ENCODE data around the gene TMEM245. TPM values are rescaled to one million over a fixed set of nuclear protein-coding genes. Genes with fewer than 3 reads are reported as not detected.

TMEM245 gene
- total and polyA plus RNA-seq, 5 donors: 25.6 to 136 (median 93.1) TPM

DNA sequence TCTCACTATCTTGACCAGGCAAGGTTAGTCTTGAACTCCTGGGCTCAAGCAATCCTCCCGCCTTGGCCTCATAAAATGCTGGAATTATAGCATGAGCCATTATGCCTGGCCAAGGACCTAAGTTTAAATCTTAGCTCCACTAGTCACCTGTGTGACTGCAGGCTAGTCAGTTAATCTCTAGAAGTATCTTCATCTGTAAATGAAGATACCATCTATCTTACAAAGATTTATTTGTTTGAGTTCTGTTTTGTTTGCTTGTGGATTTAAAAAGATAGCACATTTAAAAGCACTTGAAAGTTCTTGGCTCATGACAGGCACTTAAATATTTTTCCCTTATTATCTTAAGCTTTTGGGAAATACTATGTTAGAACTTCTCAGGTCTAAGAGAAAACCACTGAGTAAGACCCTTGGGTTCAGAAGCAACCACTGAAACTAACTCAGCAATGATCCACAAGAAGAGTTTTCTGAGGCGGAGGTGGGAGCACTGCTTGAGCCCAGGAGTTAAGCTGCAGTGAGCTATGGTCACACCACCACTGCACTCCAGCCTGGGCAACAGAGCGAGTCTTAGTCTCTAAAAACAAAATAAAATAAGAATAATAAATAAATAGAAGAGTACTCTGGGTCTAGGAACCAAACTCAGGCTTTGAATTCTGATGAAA lies 19.1 kb downstream of the TMEM245 start:
- no peak overlapping the region for H3K4me3 ChIP-seq (ENCODE audit: low read length)
- no peaks in the 10 kb centered on the region for H3K27me3 ChIP-seq (ENCODE audit: control insufficient read depth, insufficient read depth)
- no peak for ATAC-seq
- no peaks in the 10 kb centered on the region for H3K9me3 ChIP-seq (ENCODE audit: control insufficient read depth, low read length)
- H3K4me1 ChIP-seq (ENCODE audit: control insufficient read depth, insufficient read depth, low read length): peaks cover 16% of the 10 kb centered on the region
- WGBS: 82% methylated on average over 3 of the region's 3 CpGs
- intact Hi-C loops (cut with DNase I): loop anchor here in 1 of 4 donors (10.0 kb wide), 1 partner anchor 214 kb away; no protein-coding TSS in a partner anchor
- H3K27ac ChIP-seq (ENCODE audit: low read length): no peak overlapping the region
- no peak for DNase-seq

DNA sequence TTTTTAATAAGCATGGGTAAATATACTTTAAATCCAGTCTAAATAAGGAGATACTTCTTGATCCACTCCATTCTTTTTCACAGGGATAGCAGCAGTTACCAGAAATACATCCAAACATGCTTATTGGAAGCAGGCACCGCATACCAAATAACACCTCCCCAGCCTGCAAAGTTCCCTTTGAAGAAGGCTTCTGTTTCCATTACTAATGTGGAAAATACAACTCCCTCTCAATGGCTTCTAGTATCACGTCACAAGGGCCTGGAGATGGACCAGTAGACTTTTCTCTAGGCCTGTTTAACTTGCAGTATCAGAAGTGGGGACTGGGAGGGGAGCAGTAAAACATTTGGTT lies 20.8 kb downstream of the TMEM245 start:
- Histone ChIP-seq H3K27ac (ENCODE audit: low read length) (peak overlapping the region; percentile 96), H3K4me3 (ENCODE audit: low read length) (no peak overlapping the region), H3K9me3 (ENCODE audit: control insufficient read depth, low read length) (no peaks in the 10 kb centered on the region), H3K4me1 (ENCODE audit: control insufficient read depth, insufficient read depth, low read length) (peaks cover 16% of the 10 kb centered on the region), H3K27me3 (ENCODE audit: control insufficient read depth, insufficient read depth) (no peaks in the 10 kb centered on the region)
- WGBS: 35% methylated on average over 2 of the region's 2 CpGs
- DNase-seq (no peak), ATAC-seq (peak; percentile 12 to 54)
- intact Hi-C loops (cut with DNase I): no loop called here

DNA sequence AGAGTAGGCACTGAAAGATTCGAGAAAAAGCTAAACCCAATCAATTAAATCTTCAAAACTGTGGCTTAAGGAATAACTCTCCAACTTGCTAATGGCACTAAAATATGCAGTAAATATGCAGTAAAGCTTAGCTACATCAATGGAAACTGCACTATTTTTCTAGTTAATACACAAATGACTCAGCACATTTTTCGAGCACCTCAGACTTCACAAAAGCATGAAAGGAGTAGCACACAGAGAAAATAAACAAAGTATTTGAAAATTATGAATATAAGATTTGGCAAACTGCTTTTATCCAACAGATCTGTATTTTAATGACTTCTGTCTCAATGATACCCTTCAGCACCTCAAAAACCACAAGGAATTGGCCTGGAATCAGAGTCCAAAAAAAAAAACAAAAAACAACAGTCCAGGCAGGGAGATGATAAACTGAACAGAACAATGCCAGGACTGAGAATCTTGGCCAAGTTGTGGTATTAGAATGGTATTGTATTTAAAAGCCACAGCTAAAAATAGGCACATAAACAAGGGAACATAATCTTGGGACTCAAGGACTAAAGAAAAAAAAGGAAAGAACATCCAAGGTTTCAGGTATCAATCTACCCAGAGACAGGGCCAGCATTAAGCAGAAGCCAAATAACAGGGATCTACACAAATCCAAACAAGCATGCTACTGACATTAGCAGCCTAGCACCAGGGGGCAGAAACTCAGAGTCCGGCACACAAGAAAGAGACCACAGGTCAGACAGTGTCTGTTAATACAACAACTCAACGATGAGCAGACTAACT lies 21.4 kb downstream of the TMEM245 start:
- Histone ChIP-seq H3K4me3 (ENCODE audit: low read length) (no peak overlapping the region), H3K4me1 (ENCODE audit: control insufficient read depth, insufficient read depth, low read length) (peaks cover 16% of the 10 kb centered on the region), H3K27ac (ENCODE audit: low read length) (peak overlapping the region; percentile 96), H3K9me3 (ENCODE audit: control insufficient read depth, low read length) (no peaks in the 10 kb centered on the region), H3K27me3 (ENCODE audit: control insufficient read depth, insufficient read depth) (no peaks in the 10 kb centered on the region)
- WGBS: 33% methylated on average over 4 of the region's 4 CpGs
- intact Hi-C loops (cut with DNase I): no loop called here
- ATAC-seq (peak; percentile 62), DNase-seq (no peak)

- Histone ChIP-seq H3K27ac (ENCODE audit: low read length) (no peak overlapping the region), H3K4me3 (ENCODE audit: low read length) (no peak overlapping the region), H3K4me1 (ENCODE audit: control insufficient read depth, insufficient read depth, low read length) (peaks cover 16% of the 10 kb centered on the region), H3K27me3 (ENCODE audit: control insufficient read depth, insufficient read depth) (no peaks in the 10 kb centered on the region), H3K9me3 (ENCODE audit: control insufficient read depth, low read length) (no peaks in the 10 kb centered on the region)
- intact Hi-C loops (cut with DNase I): no loop called here
- ATAC-seq: no peak
- 94% methylated on average over 4 of the region's 4 CpGs for WGBS
- no peak for DNase-seq
Measured at GRCh38 chr9:109097146-109097545, 22.6 kb downstream of the TMEM245 start.

DNA sequence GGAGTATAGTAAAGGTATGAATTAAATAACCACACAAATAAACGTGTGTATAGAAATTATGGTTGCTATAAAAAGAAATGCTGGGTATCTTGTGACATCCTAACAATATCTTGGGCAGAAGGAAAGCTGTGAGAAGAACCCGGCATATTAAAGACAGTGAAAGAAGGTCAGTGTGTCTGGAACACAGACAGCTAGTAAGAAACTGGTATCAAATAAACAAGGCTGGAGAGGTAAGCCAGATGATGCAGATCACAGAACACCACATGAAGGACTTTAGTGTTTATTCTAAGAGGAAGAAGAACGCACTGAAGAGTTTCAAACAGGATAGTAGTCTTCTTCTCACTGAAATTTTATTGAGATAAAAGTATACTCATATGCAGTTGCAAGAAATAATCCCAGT lies 24.4 kb downstream of the TMEM245 start:
- ATAC-seq (no peak), DNase-seq (no peak)
- Histone ChIP-seq H3K27me3 (ENCODE audit: control insufficient read depth, insufficient read depth) (no peaks in the 10 kb centered on the region), H3K9me3 (ENCODE audit: control insufficient read depth, low read length) (no peaks in the 10 kb centered on the region), H3K4me1 (ENCODE audit: control insufficient read depth, insufficient read depth, low read length) (peaks cover 13% of the 10 kb centered on the region), H3K4me3 (ENCODE audit: low read length) (no peak overlapping the region), H3K27ac (ENCODE audit: low read length) (no peak overlapping the region)
- intact Hi-C loops (cut with DNase I): no loop called here
- 85% methylated on average over 3 of the region's 3 CpGs for WGBS

- intact Hi-C loops (cut with DNase I): no loop called here
- no peak for ATAC-seq
- H3K27ac ChIP-seq (ENCODE audit: low read length): peak overlapping the region; percentile 59
Measured at GRCh38 chr9:109094268-109094667, 25.5 kb downstream of the TMEM245 start.

DNA sequence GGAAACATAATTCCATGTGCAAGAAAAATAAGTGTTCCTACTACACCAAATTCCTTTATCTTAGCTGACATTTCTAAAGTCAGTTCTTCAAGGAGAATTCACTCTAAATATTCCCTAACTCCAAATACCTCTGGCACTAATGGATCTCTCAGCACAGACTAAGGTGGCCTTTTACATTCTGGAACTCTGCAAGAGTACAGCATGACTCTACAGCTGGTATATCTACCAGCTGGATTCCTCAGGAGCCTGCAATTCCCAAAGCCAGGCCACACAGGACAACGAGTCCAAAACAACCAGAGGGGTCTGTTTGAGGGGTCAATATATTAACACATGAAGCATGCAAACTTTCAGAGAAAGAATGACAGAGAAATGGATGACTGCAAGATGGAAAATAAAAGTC lies 27.2 kb downstream of the TMEM245 start:
- Histone ChIP-seq H3K4me1 (ENCODE audit: control insufficient read depth, insufficient read depth, low read length) (peaks cover 4% of the 10 kb centered on the region), H3K27me3 (ENCODE audit: control insufficient read depth, insufficient read depth) (no peaks in the 10 kb centered on the region), H3K9me3 (ENCODE audit: control insufficient read depth, low read length) (no peaks in the 10 kb centered on the region), H3K27ac (ENCODE audit: low read length) (no peak overlapping the region), H3K4me3 (ENCODE audit: low read length) (no peak overlapping the region)
- DNase-seq: no peak
- no peak for ATAC-seq
- 69% methylated on average over 1 of the region's 1 CpG for WGBS
- intact Hi-C loops (cut with DNase I): no loop called here

More at GRCh38 chr9:109094268-109094667, 25.5 kb downstream of the TMEM245 start:
- no peaks in the 10 kb centered on the region for H3K27me3 ChIP-seq (ENCODE audit: control insufficient read depth, insufficient read depth)
- WGBS: 81% methylated on average over 6 of the region's 6 CpGs
- no peak for DNase-seq
- H3K4me3 ChIP-seq (ENCODE audit: low read length): no peak overlapping the region
- H3K9me3 ChIP-seq (ENCODE audit: control insufficient read depth, low read length): no peaks in the 10 kb centered on the region
- H3K4me1 ChIP-seq (ENCODE audit: control insufficient read depth, insufficient read depth, low read length): peaks cover 8% of the 10 kb centered on the region

DNA sequence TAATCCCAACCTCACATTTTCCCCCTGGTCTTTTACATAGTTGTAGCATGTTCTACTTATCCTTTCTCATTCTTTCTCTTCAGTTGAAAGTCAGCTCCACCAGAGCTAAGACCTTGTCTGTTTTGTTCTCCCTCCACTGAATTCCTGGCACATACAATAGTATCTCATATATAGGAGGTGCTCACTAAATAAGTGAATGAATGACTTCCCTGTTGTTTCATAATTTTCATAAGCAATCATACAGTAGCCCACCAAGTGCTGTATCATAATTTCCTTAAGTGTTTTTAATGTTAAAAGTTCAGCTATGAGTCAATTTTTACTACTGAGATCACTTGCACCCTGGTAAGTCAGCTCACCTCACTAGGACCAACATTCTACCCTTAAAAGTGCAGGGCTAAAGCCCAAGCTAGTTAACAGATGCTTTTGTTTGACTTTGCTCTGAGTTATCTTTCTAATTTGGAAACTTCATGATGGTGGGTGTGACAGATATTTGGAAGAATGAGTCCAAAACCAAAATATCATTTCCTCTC lies 27.6 kb downstream of the TMEM245 start:
- Histone ChIP-seq H3K27me3 (ENCODE audit: control insufficient read depth, insufficient read depth) (no peaks in the 10 kb centered on the region), H3K4me3 (ENCODE audit: low read length) (no peak overlapping the region), H3K27ac (ENCODE audit: low read length) (no peak overlapping the region), H3K9me3 (ENCODE audit: control insufficient read depth, low read length) (no peaks in the 10 kb centered on the region), H3K4me1 (ENCODE audit: control insufficient read depth, insufficient read depth, low read length) (peaks cover 4% of the 10 kb centered on the region)
- ATAC-seq: no peak
- DNase-seq: no peak
- intact Hi-C loops (cut with DNase I): no loop called here

- intact Hi-C loops (cut with DNase I): no loop called here
- H3K27ac ChIP-seq (ENCODE audit: low read length): no peak overlapping the region
- no peaks in the 10 kb centered on the region for H3K9me3 ChIP-seq (ENCODE audit: control insufficient read depth, low read length)
- 98% methylated on average over 7 of the region's 7 CpGs for WGBS
- H3K4me3 ChIP-seq (ENCODE audit: low read length): no peak overlapping the region
- no peaks in the 10 kb centered on the region for H3K27me3 ChIP-seq (ENCODE audit: control insufficient read depth, insufficient read depth)
- DNase-seq (no peak), ATAC-seq (no peak)
- H3K4me1 ChIP-seq (ENCODE audit: control insufficient read depth, insufficient read depth, low read length): no peaks in the 10 kb centered on the region
Measured at GRCh38 chr9:109088221-109088620, 31.5 kb downstream of the TMEM245 start.

DNA sequence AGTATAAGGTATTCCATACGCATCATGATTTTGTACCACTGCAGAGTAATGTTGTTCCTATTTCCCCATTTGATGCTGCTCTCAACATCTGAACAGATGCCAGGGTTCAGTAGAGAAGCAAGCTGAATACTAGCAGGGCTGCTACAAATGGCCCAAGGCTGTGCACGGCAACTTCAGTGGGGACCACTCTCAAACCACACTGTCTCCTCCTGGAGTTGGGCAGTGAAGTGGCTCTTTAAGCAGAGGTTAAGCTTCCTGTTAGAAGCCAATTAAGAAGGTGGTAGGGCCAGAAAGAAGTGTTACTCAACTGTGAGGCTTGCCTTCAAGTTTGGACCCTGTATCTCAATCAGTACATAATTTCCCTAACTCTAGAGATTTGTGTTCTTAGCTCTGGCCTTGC lies 32.0 kb downstream of the TMEM245 start:
- intact Hi-C loops (cut with DNase I): no loop called here
- no peak overlapping the region for H3K4me3 ChIP-seq (ENCODE audit: low read length)
- H3K9me3 ChIP-seq (ENCODE audit: control insufficient read depth, low read length): no peaks in the 10 kb centered on the region
- ATAC-seq (no peak), DNase-seq (no peak)
- H3K27me3 ChIP-seq (ENCODE audit: control insufficient read depth, insufficient read depth): no peaks in the 10 kb centered on the region
- 93% methylated on average over 2 of the region's 2 CpGs for WGBS
- no peaks in the 10 kb centered on the region for H3K4me1 ChIP-seq (ENCODE audit: control insufficient read depth, insufficient read depth, low read length)
- no peak overlapping the region for H3K27ac ChIP-seq (ENCODE audit: low read length)

- WGBS: 86% methylated on average over 3 of the region's 3 CpGs
- intact Hi-C loops (cut with DNase I): no loop called here
Measured at GRCh38 chr9:109086221-109086620, 33.5 kb downstream of the TMEM245 start.

More at GRCh38 chr9:109086221-109086620, 33.5 kb downstream of the TMEM245 start:
- Histone ChIP-seq H3K27ac (ENCODE audit: low read length) (no peak overlapping the region), H3K9me3 (ENCODE audit: control insufficient read depth, low read length) (no peaks in the 10 kb centered on the region), H3K27me3 (ENCODE audit: control insufficient read depth, insufficient read depth) (no peaks in the 10 kb centered on the region), H3K4me3 (ENCODE audit: low read length) (no peak overlapping the region), H3K4me1 (ENCODE audit: control insufficient read depth, insufficient read depth, low read length) (no peaks in the 10 kb centered on the region)
- ATAC-seq (peak in 1 of 2 donors; percentile 42), DNase-seq (no peak)
